Left ventricle myocardium inferior (tissue), 1 donor: ENCODE measurements around the gene PPP1R14B. TPM values are rescaled to one million over a fixed set of nuclear protein-coding genes. Genes with fewer than 3 reads are reported as not detected.
A peak's percentile ranks its signal among the peaks of the same experiment; 100 is the strongest.

Source experiments
- DNase-seq: peaks from one replicate; pipeline ENCODE4 v3.0.0-alpha.2; 2020
- H3K27ac ChIP-seq: fragments of 200-600 bp; replicated peaks from 2 replicates; pipeline ENCODE4 v1.8.0; 2021
- H3K27me3 ChIP-seq: fragments of 200-600 bp; 2 replicates; pipeline ENCODE4 v1.8.0; 2021; ENCODE audit warnings: low read depth
- H3K36me3 ChIP-seq: fragments of 200-600 bp; 2 replicates; pipeline ENCODE4 v1.8.0; 2021
- H3K4me1 ChIP-seq: fragments of 200-600 bp; 2 replicates; pipeline ENCODE4 v1.8.0; 2021
- H3K4me3 ChIP-seq: fragments of 200-600 bp; 2 replicates; pipeline ENCODE4 v1.8.0; 2021; ENCODE audit warnings: mild to moderate bottlenecking, moderate library complexity
- H3K9me3 ChIP-seq: fragments of 200-600 bp; replicated peaks from 2 replicates; pipeline ENCODE4 v1.8.0; 2021
- CTCF ChIP-seq: fragments of 200-600 bp; IDR thresholded peaks from 2 replicates; pipeline ENCODE4 v1.8.0; 2021; ENCODE audit warnings: antibody characterized with exemption, mild to moderate bottlenecking, borderline replicate concordance
- intact Hi-C: fragments of 100-400 bp; cut with micrococcal nuclease; formaldehyde crosslinking; loops from one replicate; pipeline ENCODE4 v1.11.0; 2022
- total RNA-seq: library from RNA; stranded (reverse); fragmentation: NEBNext Ultra II Directional; extraction: Animal tissue kit (Norgen Biotek cat#: 25700); gene quantifications from one replicate; pipeline ENCODE4 v1.2.1, GENCODE V29; 2021
- donor health status: DM: no; HTN: yes; CAD: no; lungs with severe emphysema.

PPP1R14B gene
- total RNA-seq, 1 donor from 2014 or later, result 102 TPM

GRCh38 chr11:64223001-64223651, 23.6 kb downstream of the PPP1R14B start:
- peaks cover 42% of the 10 kb centered on the region for H3K4me1 ChIP-seq
- DNase-seq, result no peak
- no peak overlapping the region for H3K4me3 ChIP-seq
- H3K27me3 ChIP-seq, result no peaks in the 10 kb centered on the region
- H3K36me3 ChIP-seq, result peaks cover 6% of the 10 kb centered on the region
- peak overlapping the region; percentile 30 for H3K27ac ChIP-seq
- no peak for TF ChIP-seq CTCF
- H3K9me3 ChIP-seq, result no peaks in the 10 kb centered on the region
- intact Hi-C loops, result no loop called here

GRCh38 chr11:64222651-64223000, 24.1 kb downstream of the PPP1R14B start:
- no peaks in the 10 kb centered on the region for H3K27me3 ChIP-seq
- no peak for TF ChIP-seq CTCF
- no peak overlapping the region for H3K4me3 ChIP-seq
- H3K36me3 ChIP-seq, result peaks cover 6% of the 10 kb centered on the region
- H3K27ac ChIP-seq, result no peak overlapping the region
- H3K9me3 ChIP-seq, result no peaks in the 10 kb centered on the region
- DNase-seq, result no peak
- H3K4me1 ChIP-seq, result peaks cover 37% of the 10 kb centered on the region
- intact Hi-C loops, result no loop called here

GRCh38 chr11:64220798-64221197, 25.9 kb downstream of the PPP1R14B start:
- H3K36me3 ChIP-seq, result peaks cover 6% of the 10 kb centered on the region
- intact Hi-C loops, result no loop called here

GRCh38 chr11:64220271-64220670, 26.5 kb downstream of the PPP1R14B start:
- Histone ChIP-seq H3K9me3 (no peaks in the 10 kb centered on the region), H3K4me1 (peaks cover 15% of the 10 kb centered on the region), H3K4me3 (no peak overlapping the region), H3K36me3 (peaks cover 6% of the 10 kb centered on the region), H3K27me3 (no peaks in the 10 kb centered on the region), H3K27ac (no peak overlapping the region)
- intact Hi-C loops, result no loop called here
- TF ChIP-seq CTCF, result no peak
- DNase-seq, result no peak

More at GRCh38 chr11:64220798-64221197, 25.9 kb downstream of the PPP1R14B start:
- H3K9me3 ChIP-seq, result no peaks in the 10 kb centered on the region
- no peak overlapping the region for H3K4me3 ChIP-seq
- TF ChIP-seq CTCF, result no peak
- DNase-seq, result no peak
- peaks cover 20% of the 10 kb centered on the region for H3K4me1 ChIP-seq
- no peaks in the 10 kb centered on the region for H3K27me3 ChIP-seq
- no peak overlapping the region for H3K27ac ChIP-seq

GRCh38 chr11:64219755-64220154, 27.0 kb downstream of the PPP1R14B start:
- intact Hi-C loops, result no loop called here
- no peak overlapping the region for H3K27ac ChIP-seq
- peaks cover 10% of the 10 kb centered on the region for H3K4me1 ChIP-seq
- no peak overlapping the region for H3K4me3 ChIP-seq
- peaks cover 6% of the 10 kb centered on the region for H3K36me3 ChIP-seq
- H3K27me3 ChIP-seq, result no peaks in the 10 kb centered on the region
- H3K9me3 ChIP-seq, result no peaks in the 10 kb centered on the region
- no peak for DNase-seq
- no peak for TF ChIP-seq CTCF
